ENCODE data around the gene DOLPP1.

GRCh38 chr9:129136446-129137035, 55.6 kb downstream of the DOLPP1 start:
- TF ChIP-seq POLR2A (IDR thresholded peaks at IDR 0.05) (no peak), CTCF (IDR thresholded peaks at IDR 0.05) (no peak)

Measured in esophagus squamous epithelium (tissue), 4 donors.